ENCODE measurements around the gene PHOX2B.
"Not testable (repeated sequence)": the region's sequence is repeated elsewhere in the genome, so short reads cannot be mapped to it uniquely, and the experiment has no call there.

PHOX2B gene

GRCh38 chr4:41712425-41712824 lies 36.1 kb downstream of the PHOX2B start:
- DNase-seq (ENCODE audit: low read depth, low spot score) = no peak

DNA sequence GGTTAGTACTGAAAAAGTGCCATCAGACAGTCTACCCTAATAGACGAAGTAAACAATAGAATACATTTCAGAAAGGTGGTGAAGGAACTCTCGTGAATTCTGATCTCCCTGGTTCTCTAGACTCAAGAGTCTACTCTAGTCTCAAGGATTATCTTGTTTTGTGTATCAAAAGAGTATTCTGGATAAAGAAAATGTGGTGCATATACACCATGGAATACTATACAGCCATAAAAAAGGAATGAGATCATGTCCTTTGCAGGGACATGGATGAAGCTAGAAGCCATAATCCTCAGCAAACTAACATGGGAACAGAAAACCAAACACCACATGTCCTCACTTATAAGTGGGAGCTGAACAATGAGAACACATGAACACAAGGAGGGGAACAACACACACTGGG lies 36.9 kb downstream of the PHOX2B start:
- DNase-seq (ENCODE audit: low read depth, low spot score) = not testable (repeated sequence)

GRCh38 chr4:41709844-41710481 lies 38.6 kb downstream of the PHOX2B start:
- DNase-seq (ENCODE audit: low read depth, low spot score) = peak; percentile 8

DNA sequence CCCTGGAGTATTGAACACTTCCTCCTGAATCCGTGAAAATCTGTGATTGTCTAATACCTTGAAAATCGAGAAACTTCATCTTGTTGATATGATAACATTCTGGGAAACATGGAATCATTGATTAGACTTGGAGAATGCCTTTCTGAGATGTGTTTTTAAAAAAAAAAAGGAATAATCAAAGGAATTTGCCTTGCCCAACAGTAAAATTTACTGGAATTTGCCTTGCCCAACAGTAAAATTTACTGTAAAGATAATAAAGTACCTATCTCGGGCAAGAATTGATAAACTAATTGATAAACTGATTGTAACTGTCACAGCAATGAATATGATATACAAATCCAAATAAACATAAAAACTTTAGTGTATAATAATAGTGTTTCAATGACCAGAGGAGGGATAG lies 44.7 kb downstream of the PHOX2B start:
- DNase-seq (ENCODE audit: low read depth, low spot score) = no peak

DNA sequence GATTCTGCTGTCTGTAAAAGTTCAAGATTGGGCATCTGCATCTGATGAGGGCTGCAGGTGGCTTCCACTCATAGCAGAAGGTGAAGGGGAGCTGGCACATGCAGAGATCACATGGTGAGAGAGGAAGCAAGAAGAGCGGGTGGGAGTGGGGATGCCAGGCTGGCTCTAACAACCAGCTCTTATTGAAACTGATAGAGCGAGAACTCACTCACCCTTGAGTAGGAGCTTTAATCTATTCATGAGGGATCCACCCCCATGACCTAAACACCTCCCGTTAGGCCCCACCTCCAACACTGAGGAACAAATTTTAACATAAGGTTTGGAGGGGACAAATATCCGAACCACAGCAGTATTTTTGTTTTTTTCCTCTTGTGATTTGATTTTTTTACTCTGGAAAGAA lies 45.8 kb downstream of the PHOX2B start:
- no peak for DNase-seq (ENCODE audit: low read depth, low spot score)

- no peak for DNase-seq (ENCODE audit: low read depth, low spot score)
Measured at GRCh38 chr4:41701983-41702382, 46.5 kb downstream of the PHOX2B start.

DNA sequence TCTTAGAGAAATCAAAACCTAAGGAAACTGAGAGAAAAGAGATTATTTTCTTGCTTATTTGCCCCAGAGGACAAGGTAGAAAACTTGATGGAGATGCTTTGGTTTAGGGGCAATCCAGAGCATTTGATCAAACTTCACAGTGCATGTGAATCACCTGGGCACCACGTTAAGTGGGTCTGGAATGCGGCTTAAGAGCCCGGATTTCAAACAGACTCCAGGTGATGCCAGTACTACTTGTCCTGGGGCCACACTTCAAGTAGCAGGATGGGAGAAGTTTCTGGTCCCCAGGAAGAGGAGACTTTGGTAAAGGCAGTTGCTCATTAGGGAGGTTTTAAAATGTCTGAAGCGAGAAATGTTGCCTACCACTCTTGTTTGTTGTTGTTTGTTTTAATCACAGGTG lies 51.8 kb downstream of the PHOX2B start:
- no peak for DNase-seq (ENCODE audit: low read depth, low spot score)

GRCh38 chr4:41696131-41696530 lies 52.4 kb downstream of the PHOX2B start:
- no peak for DNase-seq (ENCODE audit: low read depth, low spot score)

Measured in brain pericyte (primary cell).